Fibroblast of lung (primary cell): ENCODE results near the gene CHCHD6. TPM values are rescaled to one million over a fixed set of nuclear protein-coding genes. Genes with fewer than 3 reads are reported as not detected.

ENCODE experiments used
- DNase-seq, 2 donors: peaks; one replicate each; pipeline versions ENCODE4 v3.0.0 to v3.0.0-alpha.2; 2010; ENCODE audit warnings: low read depth in 2 of 2
- H2AFZ ChIP-seq: 2 replicates; pipeline ENCODE4 v1.5.1; 2012; ENCODE audit warnings: low read length, control low read depth, inconsistent platforms
- H3K27ac ChIP-seq: 2 replicates; pipeline ENCODE4 v1.5.1; 2011; ENCODE audit warnings: low read length, control low read depth; ENCODE audit not compliant: insufficient read depth
- H3K27me3 ChIP-seq: 2 replicates; pipeline ENCODE4 v1.5.1; 2011; ENCODE audit warnings: mild to moderate bottlenecking, low read length; ENCODE audit not compliant: control insufficient read depth, insufficient read depth
- H3K36me3 ChIP-seq: 2 replicates; pipeline ENCODE4 v1.5.1; 2011; ENCODE audit warnings: low read length; ENCODE audit not compliant: control insufficient read depth, insufficient read depth
- H3K4me1 ChIP-seq: 2 replicates; pipeline ENCODE4 v1.5.1; 2011; ENCODE audit warnings: low read length; ENCODE audit not compliant: control insufficient read depth, insufficient read depth; ENCODE audit errors: extremely low read depth
- H3K4me2 ChIP-seq: 2 replicates; pipeline ENCODE4 v1.5.1; 2011; ENCODE audit warnings: low read length, control low read depth; ENCODE audit not compliant: insufficient read depth; ENCODE audit errors: extremely low read depth
- H3K4me3 ChIP-seq, 4 experiments: fragments of 200-600 bp in 1 of 4; sonication (generic) in 1 of 4; replicated peaks in 1 of 4; 2 replicates each; pipeline ENCODE4 v1.5.1; 2011 to 2016; ENCODE audit warnings: low read length in 4 of 4, low read depth in 3 of 4, mild to moderate bottlenecking in 3 of 4, control low read depth in 2 of 4, inconsistent platforms in 1 of 4, mixed read lengths in 1 of 4; ENCODE audit not compliant: insufficient read depth in 1 of 4; ENCODE audit errors: control extremely low read depth in 1 of 4
- H3K79me2 ChIP-seq: 2 replicates; pipeline ENCODE4 v1.5.1; 2012; ENCODE audit warnings: mild to moderate bottlenecking, low read length, inconsistent platforms; ENCODE audit not compliant: control insufficient read depth, insufficient read depth
- H3K9ac ChIP-seq: 2 replicates; pipeline ENCODE4 v1.5.1; 2011; ENCODE audit warnings: mild to moderate bottlenecking, low read length, control low read depth; ENCODE audit not compliant: insufficient read depth
- H3K9me3 ChIP-seq: 2 replicates; pipeline ENCODE4 v1.5.1; 2012; ENCODE audit warnings: low read depth, low read length; ENCODE audit not compliant: control insufficient read depth, insufficient read depth
- H4K20me1 ChIP-seq: 2 replicates; pipeline ENCODE4 v1.5.1; 2011; ENCODE audit warnings: low read length; ENCODE audit not compliant: control insufficient read depth, insufficient read depth; ENCODE audit errors: extremely low read depth
- CTCF ChIP-seq, 2 donors: IDR thresholded peaks in 1 of 2; conservative IDR thresholded peaks in 1 of 2; 1 replicate in 1 of 2; 2 replicates in 1 of 2; pipeline ENCODE4 v1.5.1; 2011 to 2012; ENCODE audit warnings: low read length in 2 of 2, control low read depth in 1 of 2, inconsistent platforms in 1 of 2, low read depth in 1 of 2, mild to moderate bottlenecking in 1 of 2
- EZH2 ChIP-seq: IDR thresholded peaks from 2 replicates; pipeline ENCODE4 v1.5.1; 2012; ENCODE audit warnings: low read length, control low read depth, mild to moderate bottlenecking; ENCODE audit errors: missing control alignments
- polyA plus RNA-seq, 2 donors: library from polyadenylated mRNA; depleted of rRNA in 1 of 2; stranded (reverse) in 1 of 2; unstranded in 1 of 2; fragments of >200 nt; gene quantifications; 2 replicates each; pipeline ENCODE4 v1.2.1, GENCODE V29; 2011 to 2012; ENCODE audit warnings: missing spikeins in 1 of 2
- total RNA-seq: library from RNA; depleted of rRNA; stranded (reverse); fragments of >200 nt; gene quantifications from 2 replicates; pipeline ENCODE4 v1.2.1, GENCODE V29; 2014

CHCHD6 gene
- total and polyA plus RNA-seq, 2 donors (not counting 1 experiment from before 2014, with no cell fraction given), result 9.5 to 11.1 TPM

GRCh38 chr3:126811530-126811929 lies 107.5 kb downstream of the CHCHD6 start:
- peak; percentile 20 to 49 for DNase-seq

GRCh38 chr3:126816298-126816697 lies 112.3 kb downstream of the CHCHD6 start:
- Histone ChIP-seq H4K20me1 (no peaks in the 10 kb centered on the region), H3K79me2 (no peaks in the 10 kb centered on the region), H3K4me1 (no peaks in the 10 kb centered on the region), H3K27ac (no peak overlapping the region), H2AFZ (no peak overlapping the region), H3K27me3 (no peaks in the 10 kb centered on the region), H3K36me3 (no peaks in the 10 kb centered on the region), H3K4me2 (no peak overlapping the region), H3K9ac (no peak overlapping the region), H3K4me3 (no peak overlapping the region), H3K9me3 (no peaks in the 10 kb centered on the region)
- no peak for DNase-seq
- TF ChIP-seq CTCF (conservative IDR thresholded peaks at IDR 0.05 in 1 of 2, IDR thresholded peaks at IDR 0.05 in 1 of 2; ENCODE audit: low read depth in 1 of 2, low read length in 2 of 2) (no peak), EZH2 (no peak)

More at GRCh38 chr3:126811530-126811929, 107.5 kb downstream of the CHCHD6 start:
- Histone ChIP-seq H3K27ac (no peak overlapping the region), H3K36me3 (no peaks in the 10 kb centered on the region), H3K9me3 (no peaks in the 10 kb centered on the region), H3K27me3 (no peaks in the 10 kb centered on the region), H3K79me2 (no peaks in the 10 kb centered on the region), H3K4me2 (no peak overlapping the region), H2AFZ (no peak overlapping the region), H4K20me1 (no peaks in the 10 kb centered on the region), H3K4me1 (no peaks in the 10 kb centered on the region), H3K9ac (no peak overlapping the region), H3K4me3 (no peak overlapping the region)
- no peak for TF ChIP-seq CTCF (conservative IDR thresholded peaks at IDR 0.05 in 1 of 2, IDR thresholded peaks at IDR 0.05 in 1 of 2; ENCODE audit: low read depth in 1 of 2, low read length in 2 of 2)
- TF ChIP-seq EZH2, result no peak

GRCh38 chr3:126816986-126817777 lies 113.1 kb downstream of the CHCHD6 start:
- Histone ChIP-seq H3K36me3 (no peaks in the 10 kb centered on the region), H3K9ac (no peak overlapping the region)

More at GRCh38 chr3:126816986-126817777, 113.1 kb downstream of the CHCHD6 start:
- Histone ChIP-seq H3K4me3 (no peak overlapping the region), H3K27me3 (no peaks in the 10 kb centered on the region), H4K20me1 (no peaks in the 10 kb centered on the region), H3K4me1 (no peaks in the 10 kb centered on the region), H3K79me2 (no peaks in the 10 kb centered on the region), H2AFZ (no peak overlapping the region), H3K27ac (no peak overlapping the region), H3K9me3 (no peaks in the 10 kb centered on the region), H3K4me2 (no peak overlapping the region)
- TF ChIP-seq EZH2 (no peak), CTCF (conservative IDR thresholded peaks at IDR 0.05 in 1 of 2, IDR thresholded peaks at IDR 0.05 in 1 of 2; ENCODE audit: low read depth in 1 of 2, low read length in 2 of 2) (no peak)
- no peak for DNase-seq
